BE2C (cell line): Measurements from ENCODE around the gene NUS1. TPM values are rescaled to one million over a fixed set of nuclear protein-coding genes. Genes with fewer than 3 reads are reported as not detected.
"Not testable (repeated sequence)": the region's sequence is repeated elsewhere in the genome, so short reads cannot be mapped to it uniquely, and the experiment has no call there.

Source experiments
- DNase-seq: peaks from one replicate; pipeline ENCODE4 v3.0.0-alpha.2; 2020
- H3K27me3 ChIP-seq: fragments of 250-450 bp; sonication (Bioruptor Pico); 2 replicates; pipeline ENCODE4 v1.5.1; 2020; ENCODE audit warnings: mild to moderate bottlenecking
- H3K36me3 ChIP-seq: fragments of 250-450 bp; sonication (Bioruptor Pico); 2 replicates; pipeline ENCODE4 v1.5.1; 2020; ENCODE audit warnings: mild to moderate bottlenecking
- H3K4me1 ChIP-seq: fragments of 250-450 bp; sonication (Bioruptor Pico); 2 replicates; pipeline ENCODE4 v1.5.1; 2020
- H3K4me3 ChIP-seq: 2 replicates; pipeline ENCODE4 v1.5.1; 2011; ENCODE audit warnings: low read depth, low read length
- H3K9me3 ChIP-seq: fragments of 250-450 bp; sonication (Bioruptor Pico); 2 replicates; pipeline ENCODE4 v1.5.1; 2020
- CTCF ChIP-seq: IDR thresholded peaks from 2 replicates; pipeline ENCODE4 v1.5.1; 2012; ENCODE audit warnings: mild to moderate bottlenecking, low read depth, low read length
- polyA plus RNA-seq: library from polyadenylated mRNA; unstranded; fragments of >200 nt; gene quantifications from one replicate; pipeline ENCODE4 v1.2.1, GENCODE V29; 2012; ENCODE audit warnings: low read depth, missing spikeins; ENCODE audit not compliant: insufficient read length, insufficient read depth

NUS1 gene
- 33.8 TPM for polyA plus RNA-seq

DNA sequence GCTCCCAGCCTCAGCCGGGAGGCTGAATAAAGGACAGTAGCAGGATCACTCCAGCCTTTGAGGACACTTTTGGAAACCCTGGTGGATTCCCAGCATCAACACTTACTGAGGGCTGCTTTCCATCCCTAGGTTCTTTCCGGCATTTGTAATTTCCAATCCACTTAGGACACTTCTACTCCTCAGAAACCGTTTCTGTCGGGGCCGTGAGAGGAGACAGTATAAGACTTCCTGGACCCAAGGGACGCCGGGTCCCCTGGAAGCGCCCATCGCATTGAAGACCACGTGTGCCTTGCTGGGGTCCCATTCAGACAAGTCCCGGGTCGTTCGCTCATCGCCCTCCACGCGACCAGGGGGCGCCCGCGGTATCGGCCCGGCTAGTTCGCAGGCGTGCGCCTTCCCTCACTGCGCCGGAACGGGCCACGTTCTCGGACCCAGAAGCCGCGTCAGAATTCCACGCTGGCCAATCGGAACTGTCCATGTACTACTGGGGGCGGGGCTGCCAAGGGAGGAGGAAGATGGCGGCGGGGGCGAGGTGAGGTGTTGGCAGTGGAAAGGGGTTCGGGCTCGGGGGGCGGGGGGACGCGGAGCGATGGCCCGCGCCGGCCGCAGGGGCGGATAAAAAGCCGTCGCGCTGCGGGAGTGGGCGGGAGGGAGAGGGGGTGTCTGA lies at the start of gene NUS1:
NUS1 (plus strand) TSS at position 479 of the 667 bp plus-strand sequence. CDS start 202 bp downstream, outside the sequence.
- Histone ChIP-seq H3K4me1 (no peaks in the 10 kb centered on the region; the same call in 1 of the 2 replicates), H3K27me3 (no peaks in the 10 kb centered on the region), H3K36me3 (peaks cover 24% of the 10 kb centered on the region), H3K9me3 (no peaks in the 10 kb centered on the region; the same call in 1 of the 2 replicates), H3K4me3 (peak within 1 kb of the TSS; percentile 94)
- peak; percentile 98 for DNase-seq
- peak; percentile 68 for TF ChIP-seq CTCF

DNA sequence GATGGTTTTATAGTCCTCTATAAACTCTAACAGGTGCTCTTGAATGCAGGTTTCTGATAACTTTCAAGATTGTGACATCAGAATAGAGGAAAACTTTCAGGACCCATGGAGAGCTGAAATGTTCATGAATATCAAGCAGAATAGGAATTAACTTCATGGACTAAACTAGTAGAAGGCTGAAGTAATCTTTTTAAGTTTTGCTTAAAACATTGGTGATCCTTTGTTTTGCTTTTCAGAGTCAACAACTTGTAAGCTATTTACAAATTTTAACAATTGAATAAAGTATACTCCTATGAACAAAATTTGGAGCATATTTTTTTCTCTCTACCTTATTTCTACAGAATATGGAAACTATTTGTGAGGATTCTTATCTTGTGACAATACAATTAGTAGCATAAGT lies 47.7 kb upstream of the NUS1 start:
- no peaks in the 10 kb centered on the region for H3K4me1 ChIP-seq
- H3K27me3 ChIP-seq = no peaks in the 10 kb centered on the region
- no peak for DNase-seq
- H3K36me3 ChIP-seq = no peaks in the 10 kb centered on the region
- no peak overlapping the region for H3K4me3 ChIP-seq
- no peak for TF ChIP-seq CTCF
- H3K9me3 ChIP-seq = 0 out of 2 replicates have a peak, but pooled peaks cover 2% of the 10 kb centered on the region

- Histone ChIP-seq H3K36me3 (no peaks in the 10 kb centered on the region), H3K4me1 (no peaks in the 10 kb centered on the region), H3K9me3 (no peaks in the 10 kb centered on the region), H3K27me3 (no peaks in the 10 kb centered on the region), H3K4me3 (no peak overlapping the region)
- no peak for TF ChIP-seq CTCF
- DNase-seq = no peak
Observed at GRCh38 chr6:117629119-117629660, 46.1 kb upstream of the NUS1 start.

DNA sequence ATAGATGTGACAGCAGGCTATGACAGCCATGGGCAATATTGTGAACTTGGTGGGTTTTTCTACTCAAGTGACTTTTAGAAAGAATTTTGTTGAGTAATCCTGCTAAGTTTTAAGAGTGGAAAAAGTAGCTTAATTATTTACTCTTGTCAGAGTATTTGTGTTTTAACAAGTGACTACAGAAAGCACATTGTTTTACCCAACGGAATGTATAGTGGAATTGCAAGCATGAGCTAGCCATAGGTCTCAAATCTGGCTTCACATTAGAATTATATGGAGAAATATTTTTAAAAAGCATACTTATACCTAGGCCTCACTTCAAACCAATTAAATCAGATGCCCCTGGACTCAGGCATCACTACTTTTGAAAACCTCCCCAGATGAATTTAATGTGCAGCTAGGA lies 37.5 kb upstream of the NUS1 start:
- DNase-seq = no peak
- no peaks in the 10 kb centered on the region; the same call in 1 of the 2 replicates for H3K9me3 ChIP-seq
- no peak overlapping the region for H3K4me3 ChIP-seq
- no peaks in the 10 kb centered on the region for H3K36me3 ChIP-seq
- TF ChIP-seq CTCF = no peak
- no peaks in the 10 kb centered on the region for H3K4me1 ChIP-seq
- no peaks in the 10 kb centered on the region for H3K27me3 ChIP-seq

DNA sequence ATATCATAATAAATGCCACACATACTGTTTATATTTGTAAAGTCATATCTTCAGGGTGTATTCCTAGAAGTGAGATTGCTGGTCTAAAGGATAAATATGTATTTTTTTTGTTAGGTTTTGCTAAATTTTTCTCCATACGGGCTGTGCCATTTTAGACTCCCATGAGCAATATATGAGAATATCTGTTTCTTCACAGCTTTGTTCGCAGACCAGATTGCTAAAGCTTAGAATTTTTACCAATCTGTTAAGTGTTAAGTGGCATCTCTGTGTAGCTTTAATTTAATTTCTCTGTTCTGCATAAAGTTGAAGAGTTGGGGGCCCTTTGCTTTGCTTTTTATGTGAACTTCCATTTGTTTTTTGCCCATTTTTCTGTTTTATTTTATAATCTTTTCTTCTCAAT lies 32.3 kb upstream of the NUS1 start:
- H3K9me3 ChIP-seq = no peaks in the 10 kb centered on the region
- TF ChIP-seq CTCF = no peak
- DNase-seq = no peak
- H3K36me3 ChIP-seq = peaks cover 4% of the 10 kb centered on the region
- H3K4me3 ChIP-seq = no peak overlapping the region
- no peaks in the 10 kb centered on the region for H3K4me1 ChIP-seq
- H3K27me3 ChIP-seq = no peaks in the 10 kb centered on the region

GRCh38 chr6:117651984-117652383 lies 23.3 kb upstream of the NUS1 start:
- not testable (repeated sequence) for H3K9me3 ChIP-seq, H3K4me1 ChIP-seq, DNase-seq, H3K27me3 ChIP-seq, H3K4me3 ChIP-seq, H3K36me3 ChIP-seq
